ENCODE results near the gene FLOT2. TPM values are rescaled to one million over a fixed set of nuclear protein-coding genes. Genes with fewer than 3 reads are reported as not detected.
"Not testable (repeated sequence)": the region's sequence is repeated elsewhere in the genome, so short reads cannot be mapped to it uniquely, and the experiment has no call there.

Gene FLOT2
- total RNA-seq, 1 donor from 2014 or later = 84.0 TPM

- H3K4me3 Mint-ChIP-seq = no peak overlapping the region
- Histone ChIP-seq H3K4me1 (no peaks in the 10 kb centered on the region), H3K9me3 (ENCODE audit: low read depth) (no peaks in the 10 kb centered on the region), H4K20me1 (ENCODE audit: low read depth) (no peaks in the 10 kb centered on the region), H3K9ac (no peak overlapping the region), H3K36me3 (no peaks in the 10 kb centered on the region), H3K27ac (no peak overlapping the region), H3K79me2 (ENCODE audit: low read depth) (no peaks in the 10 kb centered on the region), H2AFZ (replicated peaks) (no peak overlapping the region), H3K4me3 (no peak overlapping the region), H3F3A (ENCODE audit: low read depth) (peaks cover 4% of the 10 kb centered on the region), H3K27me3 (no peaks in the 10 kb centered on the region), H3K4me2 (no peak overlapping the region)
- no peak for DNase-seq (ENCODE audit: low spot score)
- no peaks in the 10 kb centered on the region for H3K9me3 Mint-ChIP-seq
- peaks cover 5% of the 10 kb centered on the region for H3K27me3 Mint-ChIP-seq (ENCODE audit: insufficient read depth, low read depth)
- H3K4me1 Mint-ChIP-seq = no peaks in the 10 kb centered on the region
- no peak for TF ChIP-seq EZH2 (IDR thresholded peaks at IDR 0.05)
- no peak for TF ChIP-seq EZH2phosphoT487 (IDR thresholded peaks at IDR 0.05)
- TF ChIP-seq, protein P1, sequence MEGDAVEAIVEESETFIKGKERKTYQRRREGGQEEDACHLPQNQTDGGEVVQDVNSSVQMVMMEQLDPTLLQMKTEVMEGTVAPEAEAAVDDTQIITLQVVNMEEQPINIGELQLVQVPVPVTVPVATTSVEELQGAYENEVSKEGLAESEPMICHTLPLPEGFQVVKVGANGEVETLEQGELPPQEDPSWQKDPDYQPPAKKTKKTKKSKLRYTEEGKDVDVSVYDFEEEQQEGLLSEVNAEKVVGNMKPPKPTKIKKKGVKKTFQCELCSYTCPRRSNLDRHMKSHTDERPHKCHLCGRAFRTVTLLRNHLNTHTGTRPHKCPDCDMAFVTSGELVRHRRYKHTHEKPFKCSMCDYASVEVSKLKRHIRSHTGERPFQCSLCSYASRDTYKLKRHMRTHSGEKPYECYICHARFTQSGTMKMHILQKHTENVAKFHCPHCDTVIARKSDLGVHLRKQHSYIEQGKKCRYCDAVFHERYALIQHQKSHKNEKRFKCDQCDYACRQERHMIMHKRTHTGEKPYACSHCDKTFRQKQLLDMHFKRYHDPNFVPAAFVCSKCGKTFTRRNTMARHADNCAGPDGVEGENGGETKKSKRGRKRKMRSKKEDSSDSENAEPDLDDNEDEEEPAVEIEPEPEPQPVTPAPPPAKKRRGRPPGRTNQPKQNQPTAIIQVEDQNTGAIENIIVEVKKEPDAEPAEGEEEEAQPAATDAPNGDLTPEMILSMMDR (IDR thresholded peaks at IDR 0.05) = no peak
- peaks cover 25% of the 10 kb centered on the region for H3K36me3 Mint-ChIP-seq
- no peak overlapping the region for H3K27ac Mint-ChIP-seq
Measured at GRCh38 chr17:28879886-28880571, 17.5 kb downstream of the FLOT2 start.

DNA sequence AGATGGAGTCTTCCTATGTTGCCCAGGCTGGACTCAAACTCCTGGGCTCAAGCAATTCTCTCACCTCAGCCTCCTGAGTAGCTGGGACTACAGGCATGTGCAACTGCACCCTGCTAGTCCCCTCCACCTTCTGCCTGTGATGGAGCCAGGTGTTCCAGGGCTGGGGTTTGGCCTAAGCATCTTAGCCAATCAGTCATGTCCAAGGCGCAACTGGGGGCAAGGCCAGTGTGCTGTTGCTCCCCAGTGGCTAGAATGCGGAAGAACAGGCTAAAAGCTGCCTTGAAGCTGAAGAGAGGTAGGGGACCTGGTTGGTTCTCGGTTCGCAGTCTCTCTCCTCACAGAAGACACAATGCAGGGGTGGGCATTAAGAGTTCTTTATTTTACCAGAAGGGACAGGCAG is 18.6 kb downstream of the FLOT2 start:
- H3K27ac ChIP-seq = no peak overlapping the region
- no peaks in the 10 kb centered on the region for H3K27me3 ChIP-seq
- no peaks in the 10 kb centered on the region for H4K20me1 ChIP-seq (ENCODE audit: low read depth)
- peaks cover 4% of the 10 kb centered on the region for H3F3A ChIP-seq (ENCODE audit: low read depth)
- no peaks in the 10 kb centered on the region for H3K79me2 ChIP-seq (ENCODE audit: low read depth)
- DNase-seq (ENCODE audit: low spot score) = peak; percentile 54
- H3K4me1 Mint-ChIP-seq = no peaks in the 10 kb centered on the region
- H3K36me3 ChIP-seq = no peaks in the 10 kb centered on the region
- no peaks in the 10 kb centered on the region for H3K9me3 Mint-ChIP-seq
- H3K4me3 Mint-ChIP-seq = no peak overlapping the region
- H3K36me3 Mint-ChIP-seq = peaks cover 22% of the 10 kb centered on the region
- peak overlapping the region; percentile 48 for H3K27ac Mint-ChIP-seq
- H2AFZ ChIP-seq (replicated peaks) = no peak overlapping the region
- no peak overlapping the region for H3K9ac ChIP-seq
- H3K9me3 ChIP-seq (ENCODE audit: low read depth) = no peaks in the 10 kb centered on the region
- H3K4me3 ChIP-seq = no peak overlapping the region
- H3K4me2 ChIP-seq = no peak overlapping the region
- H3K27me3 Mint-ChIP-seq (ENCODE audit: insufficient read depth, low read depth) = no peaks in the 10 kb centered on the region
- TF ChIP-seq, protein P1 (IDR thresholded peaks at IDR 0.05) = peak; percentile 50
- no peak for TF ChIP-seq EZH2 (IDR thresholded peaks at IDR 0.05)
- H3K4me1 ChIP-seq = no peaks in the 10 kb centered on the region

DNA sequence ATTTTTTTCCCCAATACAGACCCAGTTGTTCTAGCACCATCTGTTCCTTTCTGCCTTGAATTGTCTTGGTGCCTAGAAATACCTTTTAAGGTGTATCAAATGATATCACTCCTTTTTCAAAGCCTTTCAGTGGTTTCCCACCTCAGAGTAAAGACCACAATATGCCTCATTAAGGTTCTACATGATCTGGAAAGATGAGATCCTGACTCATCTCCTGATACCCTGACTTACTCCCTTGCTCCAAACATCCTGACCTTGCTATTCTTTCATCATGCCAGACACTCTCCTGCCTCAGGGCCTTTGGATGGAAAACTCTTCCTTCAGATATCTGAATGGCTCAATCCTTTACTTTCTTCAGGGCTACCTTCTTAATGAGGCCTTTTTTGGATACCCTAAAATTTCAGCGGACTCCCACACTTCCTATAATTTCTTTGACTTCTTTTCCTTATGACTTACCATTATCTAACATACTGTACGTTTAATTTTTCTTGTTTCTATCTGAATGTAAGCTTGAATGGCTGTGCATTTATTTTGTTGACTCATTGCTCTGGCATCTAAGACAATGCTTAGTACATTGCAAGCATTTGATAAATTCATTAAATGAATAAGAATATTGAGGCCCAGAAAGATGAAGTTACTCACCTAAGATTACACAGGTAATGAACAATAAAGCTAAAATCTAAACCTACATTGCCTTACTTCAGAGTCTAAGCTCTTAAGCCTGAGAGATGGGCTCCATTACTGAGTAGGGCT is 19.2 kb downstream of the FLOT2 start:
- H3F3A ChIP-seq (ENCODE audit: low read depth) = peaks cover 5% of the 10 kb centered on the region
- H3K27me3 ChIP-seq = no peaks in the 10 kb centered on the region
- no peak overlapping the region for H3K4me2 ChIP-seq
- DNase-seq (ENCODE audit: low spot score) = no peak
- H3K27ac ChIP-seq = no peak overlapping the region
- Mint-ChIP-seq H3K36me3 (peaks cover 22% of the 10 kb centered on the region), H3K4me1 (peaks cover under 1% of the 10 kb centered on the region), H3K4me3 (no peak overlapping the region), H3K27me3 (ENCODE audit: insufficient read depth, low read depth) (no peaks in the 10 kb centered on the region), H3K27ac (no peak overlapping the region), H3K9me3 (no peaks in the 10 kb centered on the region)
- H3K9ac ChIP-seq = no peak overlapping the region
- no peaks in the 10 kb centered on the region for H3K79me2 ChIP-seq (ENCODE audit: low read depth)
- H4K20me1 ChIP-seq (ENCODE audit: low read depth) = no peaks in the 10 kb centered on the region
- H3K4me1 ChIP-seq = no peaks in the 10 kb centered on the region
- TF ChIP-seq EZH2 (IDR thresholded peaks at IDR 0.05) (no peak), EZH2phosphoT487 (IDR thresholded peaks at IDR 0.05) (no peak)
- TF ChIP-seq, protein P1 (IDR thresholded peaks at IDR 0.05) = no peak
- H3K36me3 ChIP-seq = no peaks in the 10 kb centered on the region
- no peaks in the 10 kb centered on the region for H3K9me3 ChIP-seq (ENCODE audit: low read depth)
- no peak overlapping the region for H3K4me3 ChIP-seq
- H2AFZ ChIP-seq (replicated peaks) = no peak overlapping the region

DNA sequence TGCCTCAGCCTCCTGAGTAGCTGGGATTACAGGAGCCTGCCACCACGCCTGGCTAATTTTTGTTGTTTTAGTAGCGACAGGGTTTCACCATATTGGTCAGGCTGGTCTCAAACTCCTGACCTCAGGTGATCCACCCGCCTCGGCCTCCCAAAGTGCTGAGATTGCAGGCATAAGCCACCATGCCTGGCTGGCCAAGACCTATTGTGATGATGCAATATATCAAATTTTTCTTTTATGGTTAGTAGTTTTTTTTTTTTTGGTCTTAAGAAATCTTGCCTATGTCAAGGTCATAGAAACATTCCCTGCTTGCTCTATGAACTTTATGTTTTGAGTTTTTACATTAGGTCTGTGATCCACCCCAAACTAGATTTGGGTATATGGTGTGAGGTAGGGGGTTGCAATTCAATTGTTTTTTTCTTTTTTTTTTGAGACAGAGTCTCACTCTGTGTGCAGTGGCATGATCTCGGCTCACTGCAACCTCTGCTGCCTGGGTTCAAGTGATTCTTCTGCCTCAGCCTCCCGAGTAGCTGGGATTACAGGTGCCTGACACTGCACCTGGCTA is 20.3 kb downstream of the FLOT2 start:
- H3K36me3 Mint-ChIP-seq = peaks cover 19% of the 10 kb centered on the region

More for the DNA sequence above, 20.3 kb downstream of the FLOT2 start:
- not testable (repeated sequence) for H3K4me1 ChIP-seq; H3K27me3 ChIP-seq; H3K4me3 ChIP-seq; H3K36me3 ChIP-seq; H3K4me1 Mint-ChIP-seq; H2AFZ ChIP-seq (replicated peaks); H3K9ac ChIP-seq; H3K4me2 ChIP-seq; H4K20me1 ChIP-seq (ENCODE audit: low read depth); H3K9me3 ChIP-seq (ENCODE audit: low read depth); H3K27ac Mint-ChIP-seq; H3K27ac ChIP-seq; H3K9me3 Mint-ChIP-seq; DNase-seq (ENCODE audit: low spot score); H3K4me3 Mint-ChIP-seq; H3K79me2 ChIP-seq (ENCODE audit: low read depth); H3K27me3 Mint-ChIP-seq (ENCODE audit: insufficient read depth, low read depth)
- H3F3A ChIP-seq (ENCODE audit: low read depth) = peaks cover 13% of the 10 kb centered on the region

All from neural progenitor cell (in vitro differentiated cells).